Neutrophil (primary cell): ENCODE results near the gene CAPN13.

ENCODE experiments used
- H3K27ac ChIP-seq: fragments of 200-600 bp; sonication (generic); 2 replicates; pipeline ENCODE4 v1.5.1; 2016; ENCODE audit warnings: mild to moderate bottlenecking, moderate library complexity
- H3K27me3 ChIP-seq: fragments of 200-600 bp; sonication (generic); 2 replicates; pipeline ENCODE4 v1.6.0; 2016; ENCODE audit warnings: mild to moderate bottlenecking
- H3K36me3 ChIP-seq: fragments of 200-600 bp; sonication (generic); 2 replicates; pipeline ENCODE4 v1.5.1; 2017
- H3K4me1 ChIP-seq, 2 experiments: fragments of 200-600 bp in 1 of 2; sonication (generic) in 1 of 2; 1 replicate in 1 of 2; 2 replicates in 1 of 2; pipeline versions ENCODE4 v1.5.1 to v1.6.1; 2013 to 2016; ENCODE audit warnings: low read depth in 1 of 2, low read length in 1 of 2, mild to moderate bottlenecking in 1 of 2, moderate library complexity in 1 of 2; ENCODE audit not compliant: control insufficient read depth in 1 of 2, insufficient read depth in 1 of 2
- H3K4me3 ChIP-seq, 2 experiments: fragments of 200-600 bp in 1 of 2; sonication (generic) in 1 of 2; 1 replicate in 1 of 2; 2 replicates in 1 of 2; pipeline ENCODE4 v1.5.1; 2013 to 2016; ENCODE audit warnings: low read depth in 1 of 2, low read length in 1 of 2, mild to moderate bottlenecking in 1 of 2, moderate library complexity in 1 of 2
- H3K9me3 ChIP-seq: fragments of 200-600 bp; sonication (generic); 2 replicates; pipeline ENCODE4 v1.5.1; 2016
- CTCF ChIP-seq: fragments of 200-600 bp; sonication (generic); IDR thresholded peaks from 2 replicates; pipeline ENCODE4 v1.5.1; 2016; ENCODE audit warnings: antibody characterized with exemption

CAPN13 gene

GRCh38 chr2:30684996-30685395 is 122.2 kb downstream of the CAPN13 start:
- H3K36me3 ChIP-seq = no peaks in the 10 kb centered on the region
- peaks cover 41 to 48% of the 10 kb centered on the region in 2 experiments for H3K4me1 ChIP-seq
- H3K27ac ChIP-seq = peak overlapping the region; percentile 26
- no peaks in the 10 kb centered on the region for H3K27me3 ChIP-seq
- H3K4me3 ChIP-seq = no peak overlapping the region
- TF ChIP-seq CTCF = no peak
- no peaks in the 10 kb centered on the region for H3K9me3 ChIP-seq

- TF ChIP-seq CTCF = no peak
- H3K4me3 ChIP-seq = no peak overlapping the region
- no peaks in the 10 kb centered on the region for H3K9me3 ChIP-seq
- H3K27me3 ChIP-seq = no peaks in the 10 kb centered on the region
- no peaks in the 10 kb centered on the region for H3K36me3 ChIP-seq
- H3K4me1 ChIP-seq = peaks cover 37 to 43% of the 10 kb centered on the region in 2 experiments
- H3K27ac ChIP-seq = peak overlapping the region; percentile 26
Observed at GRCh38 chr2:30684516-30684915, 122.7 kb downstream of the CAPN13 start.

- H3K27ac ChIP-seq = no peak overlapping the region
- no peaks in the 10 kb centered on the region for H3K9me3 ChIP-seq
- H3K36me3 ChIP-seq = no peaks in the 10 kb centered on the region
- peaks cover 32 to 39% of the 10 kb centered on the region in 2 experiments for H3K4me1 ChIP-seq
- no peaks in the 10 kb centered on the region for H3K27me3 ChIP-seq
- H3K4me3 ChIP-seq = no peak overlapping the region
- no peak for TF ChIP-seq CTCF
Observed at GRCh38 chr2:30684026-30684425, 123.2 kb downstream of the CAPN13 start.

- Histone ChIP-seq H3K36me3 (no peaks in the 10 kb centered on the region), H3K4me1 (peaks cover 28 to 32% of the 10 kb centered on the region in 2 experiments), H3K27me3 (no peaks in the 10 kb centered on the region), H3K27ac (peak overlapping the region; percentile 42), H3K9me3 (no peaks in the 10 kb centered on the region), H3K4me3 (no peak overlapping the region)
- TF ChIP-seq CTCF = no peak
Observed at GRCh38 chr2:30683236-30683956, 123.8 kb downstream of the CAPN13 start.

- no peak overlapping the region for H3K4me3 ChIP-seq
- no peaks in the 10 kb centered on the region for H3K9me3 ChIP-seq
- no peak for TF ChIP-seq CTCF
- H3K4me1 ChIP-seq = peaks cover 28 to 30% of the 10 kb centered on the region in 2 experiments
- H3K36me3 ChIP-seq = no peaks in the 10 kb centered on the region
- H3K27ac ChIP-seq = no peak overlapping the region
- H3K27me3 ChIP-seq = peaks cover 9% of the 10 kb centered on the region
Observed at GRCh38 chr2:30681022-30681421, 126.2 kb downstream of the CAPN13 start.
